GM21390 (cell line): ENCODE measurements around the gene UNC13B.
"Not testable (repeated sequence)": the region's sequence is repeated elsewhere in the genome, so short reads cannot be mapped to it uniquely, and the experiment has no call there.

Source experiments
- ATAC-seq: cut with Tn5 transposase; IDR thresholded peaks from one replicate; pipeline ENCODE4 v1.9.1; 2021; ENCODE audit not compliant: unreplicated experiment

The UNC13B gene

GRCh38 chr9:35364817-35365585 lies 203.2 kb downstream of the UNC13B start:
- no peak for ATAC-seq

GRCh38 chr9:35366627-35367026 lies 204.8 kb downstream of the UNC13B start:
- no peak for ATAC-seq

- ATAC-seq: no peak
These were observed 205.6 kb downstream of the UNC13B start for GRCh38 chr9:35367451-35367850.

- ATAC-seq: no peak
These were observed 208.4 kb downstream of the UNC13B start for GRCh38 chr9:35370241-35370640.

GRCh38 chr9:35374436-35374835 lies 212.6 kb downstream of the UNC13B start:
- no peak for ATAC-seq

DNA sequence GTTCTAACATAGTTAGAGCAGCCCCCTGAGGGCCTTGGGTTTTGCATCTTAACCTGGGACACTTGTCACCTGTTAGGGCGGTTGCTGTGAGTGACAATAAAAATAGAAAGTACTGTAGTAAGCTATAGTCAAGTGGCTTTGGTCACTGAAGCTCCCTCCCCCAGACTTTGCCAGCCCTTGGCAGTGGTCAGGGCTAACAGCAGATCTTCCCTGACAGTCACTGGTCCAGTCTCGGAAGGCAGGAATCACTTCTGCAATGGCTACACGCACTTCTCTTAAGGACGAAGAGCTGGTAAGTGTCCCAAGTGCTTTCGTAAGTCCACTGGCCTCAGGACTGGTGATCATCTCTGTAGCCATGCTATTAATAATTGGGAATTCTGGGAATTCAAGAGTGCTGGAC lies 213.1 kb downstream of the UNC13B start:
- ATAC-seq: no peak

- ATAC-seq: no peak
These were observed 218.2 kb downstream of the UNC13B start for GRCh38 chr9:35380039-35380438.

DNA sequence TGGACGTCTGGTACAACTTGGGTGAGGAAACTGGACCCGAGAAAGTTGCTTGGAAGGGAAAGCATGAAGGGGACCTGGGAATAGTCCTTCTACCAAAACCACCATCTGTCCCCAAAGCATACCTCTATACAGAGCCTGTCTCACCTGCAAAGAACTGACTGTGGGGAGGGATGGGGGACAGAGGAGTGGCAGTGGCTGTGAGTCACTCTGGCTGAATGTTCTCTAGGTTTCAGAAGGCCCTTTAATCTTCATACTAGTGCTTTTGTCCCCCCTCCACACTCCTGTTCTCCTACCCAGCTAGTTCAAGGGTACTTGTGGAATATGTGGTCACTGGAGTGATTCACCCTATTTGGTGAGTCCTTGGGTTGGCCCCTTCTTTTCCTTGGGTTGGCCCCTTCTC lies 218.8 kb downstream of the UNC13B start:
- ATAC-seq: no peak

- no peak for ATAC-seq
These were observed 223.2 kb downstream of the UNC13B start for GRCh38 chr9:35385042-35385441.

DNA sequence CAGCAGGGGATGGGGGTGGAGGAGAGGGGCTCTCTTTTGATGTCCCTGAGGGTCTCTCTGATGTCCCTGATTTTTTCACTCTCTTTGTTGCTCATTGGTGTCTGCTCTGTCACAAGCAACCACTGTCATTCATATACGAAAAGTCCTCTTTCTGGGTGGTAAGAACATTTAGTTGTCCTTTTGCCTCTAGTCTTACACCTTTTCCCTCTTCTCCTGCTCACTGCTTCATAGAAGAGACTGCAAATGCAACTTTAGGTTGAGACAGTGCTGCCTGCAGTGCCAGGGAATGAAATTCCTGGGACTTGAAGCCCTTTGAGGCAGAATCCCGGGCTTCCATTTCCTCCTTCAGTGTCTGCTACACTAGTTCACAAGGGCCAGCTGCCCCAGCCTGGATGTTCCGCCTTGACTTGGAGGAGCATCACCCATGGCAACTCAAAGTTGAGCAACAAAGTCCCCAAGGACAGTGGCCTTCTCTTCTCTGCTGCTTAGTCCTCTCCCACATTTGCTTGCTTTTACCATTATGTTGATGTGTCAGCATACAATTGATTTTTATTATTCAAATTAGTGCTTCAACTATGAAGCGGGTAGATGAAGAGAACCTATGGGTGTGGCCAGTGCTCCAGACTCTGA lies 233.4 kb downstream of the UNC13B start:
- no peak for ATAC-seq

DNA sequence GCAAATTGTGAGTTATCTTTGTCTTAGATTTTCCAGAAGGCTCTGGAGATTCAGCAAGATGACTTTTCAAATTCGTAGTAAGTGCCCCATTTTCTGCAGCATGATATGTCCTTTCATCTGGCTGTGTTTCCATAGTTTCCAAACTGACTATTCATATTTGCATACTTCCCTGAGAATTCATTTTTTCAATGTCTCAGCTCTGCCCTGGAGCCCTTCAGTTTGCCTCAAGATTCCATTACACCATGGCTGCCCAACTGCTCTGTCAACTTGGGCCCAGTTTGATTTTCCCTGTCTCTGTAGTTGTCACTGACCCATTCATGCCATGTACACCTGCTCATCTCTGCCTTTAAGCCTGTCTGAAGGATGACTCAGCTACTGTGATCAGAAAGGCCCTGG lies 233.9 kb downstream of the UNC13B start:
- no peak for ATAC-seq

GRCh38 chr9:35396560-35397215 lies 234.9 kb downstream of the UNC13B start:
- ATAC-seq: no peak

GRCh38 chr9:35397216-35397698 lies 235.4 kb downstream of the UNC13B start:
- no peak for ATAC-seq

- ATAC-seq: no peak
These were observed 236.1 kb downstream of the UNC13B start for GRCh38 chr9:35397923-35398322.

GRCh38 chr9:35398651-35399335 lies 237.0 kb downstream of the UNC13B start:
- ATAC-seq: no peak

DNA sequence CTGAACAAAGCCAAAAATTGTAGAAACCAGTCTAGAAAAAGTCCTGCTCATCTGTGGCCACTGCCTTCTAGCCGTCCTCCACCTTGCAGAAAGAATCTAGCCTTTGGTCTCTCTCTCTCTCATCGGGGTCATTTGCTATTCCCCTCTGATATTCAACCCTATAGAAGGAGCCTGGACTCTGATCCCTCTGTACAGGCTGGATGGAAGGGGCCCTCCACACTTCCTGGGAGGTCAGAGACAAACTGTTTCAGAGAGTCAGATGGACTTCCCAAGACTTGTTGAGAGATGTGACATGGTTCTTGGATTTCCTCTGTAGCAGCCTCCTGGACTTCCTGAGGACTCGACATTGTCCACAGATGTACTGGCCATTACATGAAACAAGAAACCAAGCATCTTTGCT lies 243.1 kb downstream of the UNC13B start:
- no peak for ATAC-seq

DNA sequence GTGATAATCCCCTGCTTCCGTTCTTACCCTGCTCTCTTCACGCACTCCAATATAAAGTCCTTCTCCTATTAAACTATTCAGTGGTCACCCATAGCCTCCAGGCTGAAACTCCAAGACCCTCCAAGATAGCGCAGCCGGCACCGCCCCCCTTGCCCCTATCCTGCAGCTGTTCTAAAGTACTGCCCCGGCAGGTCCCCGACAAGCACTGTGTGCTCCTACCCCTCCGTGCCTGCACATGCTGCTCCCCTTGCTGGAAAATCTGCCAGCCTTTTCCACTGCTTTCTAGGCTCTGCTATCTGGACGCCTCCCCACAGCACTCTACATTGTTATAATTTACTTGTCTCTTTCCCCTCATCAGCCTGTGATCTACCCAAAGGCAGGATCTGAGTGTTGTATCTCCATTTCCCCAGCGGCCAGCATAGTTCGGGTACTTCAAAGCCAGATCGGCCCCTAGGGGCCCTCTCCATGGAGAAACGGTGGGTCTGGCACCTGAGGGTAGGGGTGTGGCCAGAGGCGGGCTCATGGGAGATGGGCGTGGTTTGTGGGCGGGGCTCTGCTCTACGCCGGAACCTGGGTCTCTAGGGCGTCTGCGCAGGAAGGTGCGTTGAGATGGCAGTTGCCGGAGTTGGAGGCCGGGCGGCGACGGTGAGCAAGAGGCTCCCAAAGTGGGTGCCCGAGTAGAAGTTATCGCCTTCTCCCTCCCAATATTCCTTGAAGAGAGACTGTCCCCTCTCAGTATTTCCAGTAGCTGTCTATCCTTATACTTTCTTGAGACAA lies 244.6 kb downstream of the UNC13B start:
- ATAC-seq: no peak

DNA sequence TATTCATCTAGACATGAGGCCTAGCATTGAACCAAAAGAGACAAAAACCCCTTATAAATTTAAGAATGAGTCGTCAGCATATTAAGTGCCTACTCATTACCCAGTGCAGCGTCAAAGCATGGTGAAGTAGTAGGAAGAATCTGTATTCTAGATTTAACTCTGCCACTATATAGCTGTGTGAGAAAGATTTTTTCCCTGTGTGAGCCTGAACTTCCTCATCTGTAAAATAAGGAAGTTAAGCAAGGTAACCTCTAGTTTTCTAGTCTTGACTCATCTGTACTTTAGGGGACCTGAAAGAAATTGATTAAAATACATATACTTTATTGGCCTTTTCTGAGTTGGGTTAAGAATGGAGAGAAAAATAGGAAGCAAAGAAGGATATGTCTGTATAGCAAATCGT lies 246.0 kb downstream of the UNC13B start:
- no peak for ATAC-seq

- not testable (repeated sequence) for ATAC-seq
These were observed 247.6 kb downstream of the UNC13B start for GRCh38 chr9:35409434-35409833.

DNA sequence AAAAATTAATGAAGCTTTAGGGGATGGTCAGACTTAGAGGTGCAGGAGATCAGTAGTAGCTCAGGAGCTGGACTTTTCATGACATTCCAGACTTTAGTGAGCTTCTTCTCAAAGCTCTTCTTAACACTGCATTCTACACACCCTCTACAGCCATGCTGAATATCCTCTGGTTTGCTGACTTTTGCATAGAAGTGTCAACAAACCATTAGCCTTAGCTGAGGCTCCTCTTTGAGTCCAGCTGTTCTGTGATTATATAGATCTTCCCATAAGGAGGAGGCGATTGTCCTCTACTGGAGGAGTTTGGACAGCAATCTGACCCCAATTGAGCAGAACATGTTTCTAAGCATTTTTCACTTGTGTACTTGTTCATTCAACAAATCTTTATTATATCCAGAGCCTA lies 253.1 kb downstream of the UNC13B start:
- no peak for ATAC-seq
